ENCODE data around the gene SCYGR2. TPM values are rescaled to one million over a fixed set of nuclear protein-coding genes. Genes with fewer than 3 reads are reported as not detected.
"Not testable (repeated sequence)": the region's sequence is repeated elsewhere in the genome, so short reads cannot be mapped to it uniquely, and the experiment has no call there.

SCYGR2 gene
- polyA plus RNA-seq (2012; ENCODE audit: low read depth, missing spikeins) = not detected

- FAIRE-seq = peak; percentile 33
- not testable (repeated sequence) for DNase-seq (ENCODE audit: insufficient read length, low spot score)
Measured at GRCh38 chr2:227598835-227599503, at the start of gene SCYGR2. Gene SCYGR2 (plus strand): TSS chr2:227598893. CDS start chr2:227598893, 0 bp downstream.

DNA sequence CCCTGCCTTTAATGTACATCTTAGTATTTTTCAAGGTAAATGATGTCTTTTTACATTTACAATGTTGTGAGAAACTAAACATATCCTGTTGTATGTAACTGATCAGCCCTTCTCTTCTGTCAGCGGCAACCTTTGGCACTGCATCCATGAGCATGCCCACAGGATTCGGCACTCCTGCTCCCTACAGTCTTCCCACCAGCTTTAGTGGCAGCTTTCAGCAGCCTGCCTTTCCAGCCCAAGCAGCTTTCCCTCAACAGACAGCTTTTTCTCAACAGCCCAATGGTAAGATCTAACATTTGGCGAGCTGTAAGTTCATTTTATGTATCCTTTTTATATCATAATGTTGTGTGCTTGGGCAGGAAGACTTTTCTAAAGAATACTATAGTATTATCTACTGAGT is 46.9 kb upstream of the SCYGR2 start:
- DNase-seq (ENCODE audit: insufficient read length, low spot score) (no peak), FAIRE-seq (no peak)
- TF ChIP-seq TAF1 (IDR thresholded peaks at IDR 0.05; ENCODE audit: low read depth, low read length) (no peak), SPI1 (IDR thresholded peaks at IDR 0.05; ENCODE audit: low read depth, low read length) (no peak), POLR2AphosphoS5 (IDR thresholded peaks at IDR 0.05; ENCODE audit: low read depth, low read length) (no peak), POLR2A (IDR thresholded peaks at IDR 0.05; ENCODE audit: low read depth, low read length) (no peak), POU2F2 (IDR thresholded peaks at IDR 0.05; ENCODE audit: low read depth, low read length) (no peak), PAX5 (IDR thresholded peaks at IDR 0.05; ENCODE audit: insufficient read depth, low read length, severe bottlenecking) (no peak)

- no peak for DNase-seq (ENCODE audit: insufficient read length, low spot score)
- no peak for FAIRE-seq
- no peak for TF ChIP-seq POU2F2 (IDR thresholded peaks at IDR 0.05; ENCODE audit: low read depth, low read length)
- no peak for TF ChIP-seq TAF1 (IDR thresholded peaks at IDR 0.05; ENCODE audit: low read depth, low read length)
- no peak for TF ChIP-seq POLR2AphosphoS5 (IDR thresholded peaks at IDR 0.05; ENCODE audit: low read depth, low read length)
- no peak for TF ChIP-seq PAX5 (IDR thresholded peaks at IDR 0.05; ENCODE audit: insufficient read depth, low read length, severe bottlenecking)
- TF ChIP-seq SPI1 (IDR thresholded peaks at IDR 0.05; ENCODE audit: low read depth, low read length) = no peak
- TF ChIP-seq POLR2A (IDR thresholded peaks at IDR 0.05; ENCODE audit: low read depth, low read length) = no peak
Measured at GRCh38 chr2:227562581-227562980, 36.1 kb upstream of the SCYGR2 start.

- TF ChIP-seq POLR2AphosphoS5 (IDR thresholded peaks at IDR 0.05; ENCODE audit: low read depth, low read length) (no peak), POLR2A (IDR thresholded peaks at IDR 0.05; ENCODE audit: low read depth, low read length) (peak; percentile 32; the same call in 1 of the 2 replicates), POU2F2 (IDR thresholded peaks at IDR 0.05; ENCODE audit: low read depth, low read length) (no peak)
- FAIRE-seq = no peak
Measured at GRCh38 chr2:227565080-227565479, 33.6 kb upstream of the SCYGR2 start.

DNA sequence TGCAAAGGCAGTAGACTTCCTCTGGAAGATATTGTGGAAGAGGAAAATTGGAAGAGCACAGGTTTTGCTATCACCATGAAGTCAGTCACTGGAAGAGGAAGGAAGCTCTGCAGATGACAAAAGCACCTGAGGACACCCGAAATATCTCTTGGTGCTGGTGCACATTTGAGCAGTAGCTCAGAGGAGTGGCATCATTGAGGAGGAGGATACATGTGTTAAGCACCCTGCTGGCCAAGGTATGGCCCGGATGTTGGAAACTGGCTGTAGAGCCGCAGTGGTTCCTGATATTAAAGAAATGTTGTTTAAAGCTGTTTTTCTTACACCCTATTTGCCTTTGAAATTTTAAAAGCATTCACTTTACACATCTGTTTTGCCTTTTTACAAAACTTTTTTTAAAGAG is 32.7 kb upstream of the SCYGR2 start:
- FAIRE-seq (no peak), DNase-seq (ENCODE audit: insufficient read length, low spot score) (no peak)
- no peak for TF ChIP-seq POLR2A (IDR thresholded peaks at IDR 0.05; ENCODE audit: low read depth, low read length)
- TF ChIP-seq POU2F2 (IDR thresholded peaks at IDR 0.05; ENCODE audit: low read depth, low read length) = no peak
- no peak for TF ChIP-seq PAX5 (IDR thresholded peaks at IDR 0.05; ENCODE audit: insufficient read depth, low read length, severe bottlenecking)
- no peak for TF ChIP-seq POLR2AphosphoS5 (IDR thresholded peaks at IDR 0.05; ENCODE audit: low read depth, low read length)

More at GRCh38 chr2:227565080-227565479, 33.6 kb upstream of the SCYGR2 start:
- DNase-seq (ENCODE audit: insufficient read length, low spot score) = no peak

DNA sequence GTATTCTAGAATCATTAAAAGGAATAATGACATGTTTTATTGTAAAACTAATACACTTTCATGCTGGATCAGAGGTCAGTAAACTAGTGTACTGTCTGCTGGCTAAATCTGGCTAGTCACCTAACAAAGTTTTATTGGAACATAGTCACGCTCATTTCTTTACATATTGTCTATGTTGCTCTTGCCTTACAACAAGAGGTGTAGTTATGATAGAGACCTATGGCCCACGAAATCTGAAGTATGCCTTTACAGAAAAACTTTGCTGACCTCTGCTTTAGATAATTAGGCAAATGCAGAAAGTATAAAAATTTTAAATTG is 29.9 kb upstream of the SCYGR2 start:
- TF ChIP-seq POU2F2 (IDR thresholded peaks at IDR 0.05; ENCODE audit: low read depth, low read length) (no peak), SPI1 (IDR thresholded peaks at IDR 0.05; ENCODE audit: low read depth, low read length) (no peak), PAX5 (IDR thresholded peaks at IDR 0.05; ENCODE audit: insufficient read depth, low read length, severe bottlenecking) (no peak), POLR2AphosphoS5 (IDR thresholded peaks at IDR 0.05; ENCODE audit: low read depth, low read length) (no peak), TAF1 (IDR thresholded peaks at IDR 0.05; ENCODE audit: low read depth, low read length) (no peak), POLR2A (IDR thresholded peaks at IDR 0.05; ENCODE audit: low read depth, low read length) (no peak)
- FAIRE-seq (no peak), DNase-seq (ENCODE audit: insufficient read length, low spot score) (no peak)

DNA sequence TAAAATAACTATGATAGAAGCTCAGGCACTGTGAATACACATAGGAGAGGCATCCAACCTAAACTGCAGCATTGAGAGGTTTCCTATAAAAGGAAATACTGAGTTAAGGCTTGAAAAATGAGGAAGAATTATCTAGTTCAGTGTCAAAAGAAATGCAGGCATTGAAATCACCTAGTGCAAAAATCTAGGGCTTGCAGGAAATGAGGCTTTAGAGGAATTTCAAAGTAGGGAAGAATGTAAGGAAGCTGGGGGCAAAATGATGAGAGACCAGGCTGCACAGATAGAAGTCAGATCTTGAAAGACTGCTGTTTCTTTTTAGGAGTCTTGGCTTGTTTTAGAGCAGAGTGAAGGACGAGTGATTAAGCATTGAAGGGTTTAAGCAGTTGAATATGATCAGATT is 28.1 kb upstream of the SCYGR2 start:
- FAIRE-seq (no peak), DNase-seq (ENCODE audit: insufficient read length, low spot score) (no peak)
- TF ChIP-seq POU2F2 (IDR thresholded peaks at IDR 0.05; ENCODE audit: low read depth, low read length) (no peak), POLR2AphosphoS5 (IDR thresholded peaks at IDR 0.05; ENCODE audit: low read depth, low read length) (no peak), SPI1 (IDR thresholded peaks at IDR 0.05; ENCODE audit: low read depth, low read length) (no peak), PAX5 (IDR thresholded peaks at IDR 0.05; ENCODE audit: insufficient read depth, low read length, severe bottlenecking) (no peak), TAF1 (IDR thresholded peaks at IDR 0.05; ENCODE audit: low read depth, low read length) (no peak)

GRCh38 chr2:227576110-227576509 is 22.6 kb upstream of the SCYGR2 start:
- TF ChIP-seq POLR2AphosphoS5 (IDR thresholded peaks at IDR 0.05; ENCODE audit: low read depth, low read length) = no peak
- TF ChIP-seq POLR2A (IDR thresholded peaks at IDR 0.05; ENCODE audit: low read depth, low read length) = no peak
- no peak for TF ChIP-seq SPI1 (IDR thresholded peaks at IDR 0.05; ENCODE audit: low read depth, low read length)
- TF ChIP-seq POU2F2 (IDR thresholded peaks at IDR 0.05; ENCODE audit: low read depth, low read length) = no peak
- TF ChIP-seq PAX5 (IDR thresholded peaks at IDR 0.05; ENCODE audit: insufficient read depth, low read length, severe bottlenecking) = no peak
- no peak for TF ChIP-seq TAF1 (IDR thresholded peaks at IDR 0.05; ENCODE audit: low read depth, low read length)
- DNase-seq (ENCODE audit: insufficient read length, low spot score) = no peak
- FAIRE-seq = peak; percentile 26

DNA sequence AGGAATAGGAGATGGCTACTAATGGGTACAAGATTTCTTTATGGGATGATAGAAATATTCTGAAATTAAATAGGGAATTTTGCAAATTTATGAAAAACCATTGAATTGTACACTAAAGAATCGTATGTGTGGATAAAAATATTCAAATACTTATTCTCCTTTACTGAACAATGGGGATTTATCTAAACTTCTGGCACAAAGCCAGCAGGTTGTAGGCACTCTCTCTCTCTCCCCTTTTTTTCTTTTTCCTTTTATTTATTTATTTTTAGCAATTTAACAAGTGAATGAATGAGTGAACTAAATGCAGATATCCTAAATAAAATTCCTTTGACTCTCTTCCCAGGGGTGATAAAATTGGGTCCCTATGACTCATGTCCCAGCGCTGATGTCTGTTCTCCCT is 21.9 kb upstream of the SCYGR2 start:
- FAIRE-seq = no peak
- no peak for TF ChIP-seq POLR2AphosphoS5 (IDR thresholded peaks at IDR 0.05; ENCODE audit: low read depth, low read length)
- TF ChIP-seq TAF1 (IDR thresholded peaks at IDR 0.05; ENCODE audit: low read depth, low read length) = no peak
- no peak for TF ChIP-seq SPI1 (IDR thresholded peaks at IDR 0.05; ENCODE audit: low read depth, low read length)
- TF ChIP-seq POLR2A (IDR thresholded peaks at IDR 0.05; ENCODE audit: low read depth, low read length) = no peak
- no peak for TF ChIP-seq POU2F2 (IDR thresholded peaks at IDR 0.05; ENCODE audit: low read depth, low read length)
- no peak for TF ChIP-seq PAX5 (IDR thresholded peaks at IDR 0.05; ENCODE audit: insufficient read depth, low read length, severe bottlenecking)
- no peak for DNase-seq (ENCODE audit: insufficient read length, low spot score)

DNA sequence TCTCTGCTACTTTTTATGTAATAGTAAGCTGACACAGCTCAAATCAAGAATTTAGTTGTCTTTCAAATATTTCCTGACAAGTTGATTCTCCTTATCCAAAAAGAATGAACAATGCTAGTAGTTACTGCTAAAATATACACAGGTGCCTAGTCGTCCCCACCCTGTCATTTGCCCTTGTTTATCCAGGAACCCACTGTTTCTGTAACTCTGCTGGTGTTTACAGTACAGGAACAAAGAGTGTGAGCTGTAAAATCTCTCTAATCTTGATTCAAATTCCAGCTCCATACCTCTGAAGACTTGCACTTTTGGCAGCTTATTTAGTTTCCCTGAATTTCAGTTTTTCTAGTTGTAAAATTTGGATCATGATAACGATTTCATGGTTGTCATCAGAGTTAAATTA is 21.1 kb upstream of the SCYGR2 start:
- FAIRE-seq = no peak
- no peak for TF ChIP-seq POLR2AphosphoS5 (IDR thresholded peaks at IDR 0.05; ENCODE audit: low read depth, low read length)
- TF ChIP-seq TAF1 (IDR thresholded peaks at IDR 0.05; ENCODE audit: low read depth, low read length) = no peak
- no peak for TF ChIP-seq POLR2A (IDR thresholded peaks at IDR 0.05; ENCODE audit: low read depth, low read length)
- no peak for TF ChIP-seq PAX5 (IDR thresholded peaks at IDR 0.05; ENCODE audit: insufficient read depth, low read length, severe bottlenecking)
- TF ChIP-seq POU2F2 (IDR thresholded peaks at IDR 0.05; ENCODE audit: low read depth, low read length) = no peak
- TF ChIP-seq SPI1 (IDR thresholded peaks at IDR 0.05; ENCODE audit: low read depth, low read length) = no peak

More for the DNA sequence above, 21.1 kb upstream of the SCYGR2 start:
- DNase-seq (ENCODE audit: insufficient read length, low spot score) = no peak

Data from GM12891 (cell line).